Endothelial cell (in vitro differentiated cells): ENCODE measurements around the gene ADAM33. TPM values are rescaled to one million over a fixed set of nuclear protein-coding genes. Genes with fewer than 3 reads are reported as not detected.

Source experiments
- DNase-seq: peaks from one replicate; pipeline ENCODE4 v3.0.0; 2021; ENCODE audit warnings: low spot score
- H3K27ac Mint-ChIP-seq: one replicate; pipeline ENCODE4 v1.8.0; 2021; ENCODE audit warnings: mixed read lengths, inconsistent platforms; ENCODE audit not compliant: unreplicated experiment
- H3K27me3 Mint-ChIP-seq: one replicate; pipeline ENCODE4 v1.8.0; 2021; ENCODE audit warnings: mild to moderate bottlenecking, moderate library complexity, mixed read lengths, inconsistent platforms; ENCODE audit not compliant: unreplicated experiment
- H3K36me3 Mint-ChIP-seq: one replicate; pipeline ENCODE4 v1.8.0; 2021; ENCODE audit warnings: mild to moderate bottlenecking, low read depth, mixed read lengths, inconsistent platforms; ENCODE audit not compliant: unreplicated experiment
- H3K4me1 Mint-ChIP-seq: one replicate; pipeline ENCODE4 v1.8.0; 2021; ENCODE audit warnings: mild to moderate bottlenecking, mixed read lengths, inconsistent platforms; ENCODE audit not compliant: unreplicated experiment
- H3K4me3 Mint-ChIP-seq: one replicate; pipeline ENCODE4 v1.8.0; 2021; ENCODE audit warnings: mild to moderate bottlenecking, mixed read lengths, inconsistent platforms; ENCODE audit not compliant: unreplicated experiment
- H3K9me3 Mint-ChIP-seq: one replicate; pipeline ENCODE4 v1.8.0; 2021; ENCODE audit warnings: mixed read lengths, inconsistent platforms; ENCODE audit not compliant: unreplicated experiment
- total RNA-seq: library from RNA; stranded (reverse); fragmentation: NEBNext Ultra II Directional; extraction: Animal tissue kit (Norgen Biotek cat#: 25700); gene quantifications from one replicate; pipeline ENCODE4 v1.2.1, GENCODE V29; 2021; ENCODE audit not compliant: unreplicated experiment
- TF ChIP-seq, protein P1 (sequence below): fragments of 200-600 bp; sonication (generic); IDR thresholded peaks from one replicate; pipeline ENCODE4 v1.5.0; 2021; ENCODE audit warnings: antibody characterized with exemption; ENCODE audit not compliant: unreplicated experiment

ADAM33 gene
- total RNA-seq, 1 donor from 2014 or later: 0.23 TPM

DNA sequence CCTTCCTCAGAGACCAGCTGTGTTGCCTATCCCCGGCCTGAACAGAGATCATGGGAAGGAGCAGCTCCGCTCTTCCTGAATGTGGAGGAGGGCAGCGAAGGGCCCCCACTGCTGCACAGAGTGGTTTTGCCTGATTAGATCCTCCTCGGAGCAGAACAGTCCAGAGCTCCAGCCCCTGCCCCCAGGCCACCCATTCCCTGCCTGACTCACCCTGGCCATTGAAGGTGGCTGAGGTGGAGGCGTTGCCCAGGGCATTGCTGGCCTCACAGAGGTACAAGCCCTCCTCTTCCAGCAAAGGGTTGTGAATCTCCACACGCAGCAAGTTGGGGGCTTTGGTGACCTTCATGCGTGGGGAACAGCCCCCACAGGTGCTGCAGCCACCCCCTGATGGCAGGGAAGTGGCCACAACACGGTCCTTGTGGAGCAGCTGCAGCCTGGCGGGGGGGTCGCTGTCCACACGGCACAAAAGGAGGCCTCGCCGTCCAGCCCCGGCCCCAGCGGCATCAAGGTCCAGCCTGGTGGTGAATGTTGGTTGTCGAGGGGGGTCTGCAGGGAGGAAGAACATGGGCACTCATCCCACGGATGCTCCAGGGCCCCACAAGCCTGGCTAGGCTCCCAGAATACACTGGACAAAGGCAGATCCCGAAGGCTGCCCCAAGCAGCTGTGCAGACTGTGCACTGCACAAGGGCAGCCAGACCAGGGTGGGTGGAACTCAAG, 15.9 kb upstream of the ADAM33 start:
- Mint-ChIP-seq H3K9me3 (no peaks in the 10 kb centered on the region), H3K4me3 (no peak overlapping the region), H3K4me1 (no peaks in the 10 kb centered on the region), H3K27me3 (peaks cover 2% of the 10 kb centered on the region), H3K36me3 (no peaks in the 10 kb centered on the region), H3K27ac (no peak overlapping the region)
- TF ChIP-seq, protein P1, sequence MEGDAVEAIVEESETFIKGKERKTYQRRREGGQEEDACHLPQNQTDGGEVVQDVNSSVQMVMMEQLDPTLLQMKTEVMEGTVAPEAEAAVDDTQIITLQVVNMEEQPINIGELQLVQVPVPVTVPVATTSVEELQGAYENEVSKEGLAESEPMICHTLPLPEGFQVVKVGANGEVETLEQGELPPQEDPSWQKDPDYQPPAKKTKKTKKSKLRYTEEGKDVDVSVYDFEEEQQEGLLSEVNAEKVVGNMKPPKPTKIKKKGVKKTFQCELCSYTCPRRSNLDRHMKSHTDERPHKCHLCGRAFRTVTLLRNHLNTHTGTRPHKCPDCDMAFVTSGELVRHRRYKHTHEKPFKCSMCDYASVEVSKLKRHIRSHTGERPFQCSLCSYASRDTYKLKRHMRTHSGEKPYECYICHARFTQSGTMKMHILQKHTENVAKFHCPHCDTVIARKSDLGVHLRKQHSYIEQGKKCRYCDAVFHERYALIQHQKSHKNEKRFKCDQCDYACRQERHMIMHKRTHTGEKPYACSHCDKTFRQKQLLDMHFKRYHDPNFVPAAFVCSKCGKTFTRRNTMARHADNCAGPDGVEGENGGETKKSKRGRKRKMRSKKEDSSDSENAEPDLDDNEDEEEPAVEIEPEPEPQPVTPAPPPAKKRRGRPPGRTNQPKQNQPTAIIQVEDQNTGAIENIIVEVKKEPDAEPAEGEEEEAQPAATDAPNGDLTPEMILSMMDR: no peak
- no peak for DNase-seq

GRCh38 chr20:3696745-3697587, 15.2 kb upstream of the ADAM33 start:
- peaks cover 2% of the 10 kb centered on the region for H3K27me3 Mint-ChIP-seq
- TF ChIP-seq, protein P1: no peak
- no peaks in the 10 kb centered on the region for H3K4me1 Mint-ChIP-seq
- H3K36me3 Mint-ChIP-seq: no peaks in the 10 kb centered on the region
- H3K4me3 Mint-ChIP-seq: no peak overlapping the region
- no peak for DNase-seq
- H3K9me3 Mint-ChIP-seq: no peaks in the 10 kb centered on the region
- no peak overlapping the region for H3K27ac Mint-ChIP-seq

DNA sequence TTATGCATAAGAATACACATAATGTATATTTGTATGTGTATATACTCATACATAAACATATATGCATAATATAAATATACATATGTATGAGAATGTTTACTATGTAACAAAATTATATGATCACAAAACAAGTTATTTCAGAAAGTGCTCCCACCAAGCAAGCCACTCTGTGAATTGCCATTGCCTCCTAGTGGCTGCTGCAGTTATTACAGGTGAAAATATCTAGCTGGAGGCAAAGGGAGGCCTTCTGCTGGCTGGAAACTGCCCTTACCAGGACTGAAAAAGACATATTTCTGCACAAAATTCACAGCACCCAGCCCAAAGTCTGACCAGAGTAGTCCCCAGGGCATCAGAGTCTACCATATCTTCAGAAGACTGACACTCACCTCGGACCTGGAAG, 14.4 kb upstream of the ADAM33 start:
- Mint-ChIP-seq H3K4me3 (no peak overlapping the region), H3K9me3 (no peaks in the 10 kb centered on the region), H3K27ac (no peak overlapping the region), H3K4me1 (no peaks in the 10 kb centered on the region), H3K27me3 (peaks cover 2% of the 10 kb centered on the region), H3K36me3 (no peaks in the 10 kb centered on the region)
- TF ChIP-seq, protein P1: peak; percentile 70
- no peak for DNase-seq

DNA sequence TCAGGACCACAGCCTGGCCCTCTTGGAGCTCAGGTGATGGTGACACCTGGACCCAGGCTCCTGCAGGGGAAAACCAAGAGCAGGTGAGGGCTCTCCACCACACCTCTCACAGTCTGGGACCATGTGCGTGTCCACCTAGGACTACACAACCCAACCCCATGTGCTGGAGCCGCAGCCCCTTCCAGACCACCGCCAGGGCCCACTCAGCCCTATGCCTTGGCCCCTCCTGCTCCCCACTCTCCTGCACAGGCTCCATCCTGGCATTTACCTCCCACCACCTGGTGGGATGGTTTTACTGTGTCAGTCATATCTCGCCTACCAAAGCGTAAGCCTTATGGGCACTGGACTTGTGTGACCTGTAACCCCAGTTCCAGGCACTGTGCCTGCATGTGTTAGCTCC, 13.1 kb upstream of the ADAM33 start:
- no peak for DNase-seq
- Mint-ChIP-seq H3K27me3 (peaks cover 2% of the 10 kb centered on the region), H3K4me1 (no peaks in the 10 kb centered on the region), H3K36me3 (no peaks in the 10 kb centered on the region), H3K4me3 (no peak overlapping the region), H3K27ac (no peak overlapping the region), H3K9me3 (no peaks in the 10 kb centered on the region)
- TF ChIP-seq, protein P1: no peak

DNA sequence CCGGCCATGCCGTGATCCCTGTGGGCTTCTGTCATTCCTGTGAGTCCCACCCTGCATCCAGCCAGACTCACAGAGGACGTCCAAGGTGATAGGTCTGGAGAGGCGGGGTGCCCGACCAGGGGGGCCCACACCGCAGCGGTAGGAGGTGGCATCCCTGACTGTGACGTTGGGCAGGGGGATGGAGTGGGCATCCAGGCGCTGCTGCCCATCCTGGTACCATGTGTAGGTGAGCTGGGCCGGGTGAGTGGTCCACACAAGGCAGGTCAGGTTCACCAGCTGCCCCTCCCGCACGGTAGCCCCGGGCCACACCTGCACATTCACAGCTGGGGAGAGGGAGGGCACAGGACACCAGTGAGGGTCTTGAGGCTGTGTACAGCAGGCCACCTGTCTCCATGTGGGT, 11.6 kb upstream of the ADAM33 start:
- H3K27ac Mint-ChIP-seq: no peak overlapping the region
- peaks cover 3% of the 10 kb centered on the region for H3K27me3 Mint-ChIP-seq
- no peaks in the 10 kb centered on the region for H3K36me3 Mint-ChIP-seq
- H3K4me1 Mint-ChIP-seq: no peaks in the 10 kb centered on the region
- no peak overlapping the region for H3K4me3 Mint-ChIP-seq
- H3K9me3 Mint-ChIP-seq: no peaks in the 10 kb centered on the region
- TF ChIP-seq, protein P1: no peak
- DNase-seq: no peak
